ENCODE measurements around the gene ASB11.
"Not testable (repeated sequence)": the region's sequence is repeated elsewhere in the genome, so short reads cannot be mapped to it uniquely, and the experiment has no call there.

Gene ASB11

GRCh38 chrX:15301924-15302323, 13.5 kb downstream of the ASB11 start:
- peak; percentile 53 to 57 for DNase-seq

- DNase-seq, result peak; percentile 26 to 39
Observed at GRCh38 chrX:15299941-15300851, 15.2 kb downstream of the ASB11 start.

GRCh38 chrX:15298780-15299179, 16.7 kb downstream of the ASB11 start:
- DNase-seq, result no peak

- no peak for DNase-seq
Observed at GRCh38 chrX:15298201-15298600, 17.2 kb downstream of the ASB11 start.

GRCh38 chrX:15293451-15293850, 22.0 kb downstream of the ASB11 start:
- DNase-seq, result peak in 1 of 2 experiments; percentile 2

- DNase-seq, result no peak
Observed at GRCh38 chrX:15292861-15293260, 22.6 kb downstream of the ASB11 start.

GRCh38 chrX:15277604-15278003, 37.8 kb downstream of the ASB11 start:
- no peak for DNase-seq

- DNase-seq, result no peak
Observed at GRCh38 chrX:15274946-15275345, 40.5 kb downstream of the ASB11 start.

GRCh38 chrX:15273275-15273674, 42.2 kb downstream of the ASB11 start:
- DNase-seq, result not testable (repeated sequence)

GRCh38 chrX:15271757-15272156, 43.7 kb downstream of the ASB11 start:
- no peak for DNase-seq

GRCh38 chrX:15269618-15270521, 45.6 kb downstream of the ASB11 start, which contains the start of gene ASB9:
TSS of gene ASB9 (minus strand) at chrX:15270083. CDS start at chrX:15269874, 209 bp downstream.
- peak; percentile 55 to 57 for DNase-seq

- DNase-seq, result no peak
Observed at GRCh38 chrX:15269120-15269519, 46.3 kb downstream of the ASB11 start.

GRCh38 chrX:15254852-15255251, 60.6 kb downstream of the ASB11 start:
- no peak for DNase-seq

GRCh38 chrX:15245896-15246295, 69.5 kb downstream of the ASB11 start:
- DNase-seq, result no peak

GRCh38 chrX:15244421-15244820, 71.0 kb downstream of the ASB11 start:
- DNase-seq, result no peak

GRCh38 chrX:15242899-15243555, 72.4 kb downstream of the ASB11 start:
- DNase-seq, result peak in 1 of 2 experiments; percentile 8

- DNase-seq, result no peak
Observed at GRCh38 chrX:15241301-15241700, 74.1 kb downstream of the ASB11 start.

GRCh38 chrX:15240414-15240813, 75.0 kb downstream of the ASB11 start:
- DNase-seq, result no peak

GRCh38 chrX:15236146-15236545, 79.3 kb downstream of the ASB11 start:
- DNase-seq, result no peak

- DNase-seq, result no peak
Observed at GRCh38 chrX:15235001-15235400, 80.4 kb downstream of the ASB11 start.

- no peak for DNase-seq
Observed at GRCh38 chrX:15233416-15234015, 81.9 kb downstream of the ASB11 start.
